HG03064 (cell line): ENCODE results near the gene USP10.

Source experiments
- ATAC-seq: cut with Tn5 transposase; IDR thresholded peaks from one replicate; pipeline ENCODE4 v1.9.1; 2021; ENCODE audit warnings: low read depth; ENCODE audit not compliant: unreplicated experiment

Gene USP10

GRCh38 chr16:84818133-84818532 lies 118.3 kb downstream of the USP10 start:
- ATAC-seq, result no peak

GRCh38 chr16:84818989-84819643 lies 119.3 kb downstream of the USP10 start:
- ATAC-seq, result no peak

GRCh38 chr16:84819644-84820304 lies 120.0 kb downstream of the USP10 start, which contains the start of gene CRISPLD2:
Gene CRISPLD2 (plus strand): TSS chr16:84819985. CDS start chr16:84838496, 18,511 bp downstream.
- no peak for ATAC-seq

- no peak for ATAC-seq
These were observed 120.5 kb downstream of the USP10 start for GRCh38 chr16:84820305-84820684.

GRCh38 chr16:84820771-84821170 lies 121.0 kb downstream of the USP10 start:
- ATAC-seq, result no peak

GRCh38 chr16:84821179-84821578 lies 121.4 kb downstream of the USP10 start:
- no peak for ATAC-seq

- ATAC-seq, result no peak
These were observed 122.2 kb downstream of the USP10 start for GRCh38 chr16:84821728-84822689.

- ATAC-seq, result no peak
These were observed 123.2 kb downstream of the USP10 start for GRCh38 chr16:84822990-84823389.

- ATAC-seq, result no peak
These were observed 123.7 kb downstream of the USP10 start for GRCh38 chr16:84823484-84823883.

- no peak for ATAC-seq
These were observed 124.1 kb downstream of the USP10 start for GRCh38 chr16:84823926-84824325.

- ATAC-seq, result no peak
These were observed 126.2 kb downstream of the USP10 start for GRCh38 chr16:84825896-84826557.

GRCh38 chr16:84826558-84826941 lies 126.8 kb downstream of the USP10 start:
- no peak for ATAC-seq

GRCh38 chr16:84827131-84827574 lies 127.4 kb downstream of the USP10 start:
- no peak for ATAC-seq

GRCh38 chr16:84827897-84828296 lies 128.1 kb downstream of the USP10 start:
- no peak for ATAC-seq

GRCh38 chr16:84828322-84828721 lies 128.5 kb downstream of the USP10 start:
- ATAC-seq, result no peak
